Activated naive CD4-positive, alpha-beta T cell treated with anti-CD3 and anti-CD28 coated beads for 36 hours (primary cell): ENCODE measurements around the gene NLRX1. TPM values are rescaled to one million over a fixed set of nuclear protein-coding genes. Genes with fewer than 3 reads are reported as not detected.
"Not testable (repeated sequence)": the region's sequence is repeated elsewhere in the genome, so short reads cannot be mapped to it uniquely, and the experiment has no call there.

Source experiments
- CTCF ChIA-PET: fragments of 350-600 bp; sonication (Branson Sonifier 250); formaldehyde crosslinking; loops from one replicate; lab custom pipeline; 2021; ENCODE audit warnings: antibody characterized with exemption; lab: Charles Lee
- DNase-seq: peaks from one replicate; pipeline ENCODE4 v3.0.0-alpha.2; 2020
- H3K27ac Mint-ChIP-seq: one replicate; pipeline ENCODE4 v1.8.0; 2021; ENCODE audit warnings: mild to moderate bottlenecking, mixed read lengths
- H3K27me3 Mint-ChIP-seq: one replicate; pipeline ENCODE4 v1.8.0; 2021; ENCODE audit warnings: low read depth, mixed read lengths
- H3K36me3 Mint-ChIP-seq: one replicate; pipeline ENCODE4 v1.8.0; 2021; ENCODE audit warnings: low read depth, mixed read lengths
- H3K4me1 Mint-ChIP-seq: one replicate; pipeline ENCODE4 v1.8.0; 2021; ENCODE audit warnings: low read depth, mixed read lengths
- H3K4me3 Mint-ChIP-seq: one replicate; pipeline ENCODE4 v1.8.0; 2021; ENCODE audit warnings: mild to moderate bottlenecking, moderate library complexity, mixed read lengths
- H3K9me3 Mint-ChIP-seq: one replicate; pipeline ENCODE4 v1.8.0; 2021; ENCODE audit warnings: mixed read lengths
- intact Hi-C: fragments of 100-400 bp; cut with micrococcal nuclease; formaldehyde crosslinking; loops from one replicate; pipeline ENCODE4 v1.15.1; 2023
- total RNA-seq, 2 experiments: library from RNA; stranded (reverse); gene quantifications; one replicate each; pipeline ENCODE4 v1.2.3, GENCODE V29; 2021

The NLRX1 gene
- total RNA-seq, 2 experiments from 2014 or later, result 20.8 to 22.2 TPM

GRCh38 chr11:119223856-119224255, 55.3 kb downstream of the NLRX1 start:
- Mint-ChIP-seq H3K27ac (no peak overlapping the region), H3K4me1 (peaks cover 63% of the 10 kb centered on the region), H3K36me3 (peaks cover 6% of the 10 kb centered on the region), H3K9me3 (no peaks in the 10 kb centered on the region), H3K27me3 (no peaks in the 10 kb centered on the region), H3K4me3 (no peak overlapping the region)
- DNase-seq, result no peak
- intact Hi-C loops, result no loop called here
- CTCF ChIA-PET, result interaction anchor here (0.5 kb wide), 1 partner anchor 66 kb away, joined by 4 read pairs; no protein-coding TSS in a partner anchor

GRCh38 chr11:119228535-119229287, 60.2 kb downstream of the NLRX1 start:
- intact Hi-C loops, DNase-seq, H3K9me3 Mint-ChIP-seq, H3K27me3 Mint-ChIP-seq: not testable (repeated sequence)
- Mint-ChIP-seq H3K27ac (peak overlapping the region; percentile 30), H3K4me1 (peaks cover 57% of the 10 kb centered on the region), H3K4me3 (peak overlapping the region; percentile 3), H3K36me3 (peaks cover 16% of the 10 kb centered on the region)
- CTCF ChIA-PET, result interaction anchor here (0.6 to 1.0 kb wide), 2 partner anchors 22 to 93 kb away, joined by 3 to 5 read pairs; no protein-coding TSS in a partner anchor

- intact Hi-C loops, result no loop called here
- H3K36me3 Mint-ChIP-seq, result peaks cover 16% of the 10 kb centered on the region
Observed at GRCh38 chr11:119229288-119229672, 60.8 kb downstream of the NLRX1 start.

GRCh38 chr11:119229741-119230140, 61.2 kb downstream of the NLRX1 start:
- Mint-ChIP-seq H3K9me3 (no peaks in the 10 kb centered on the region), H3K4me3 (no peak overlapping the region), H3K27ac (no peak overlapping the region), H3K27me3 (no peaks in the 10 kb centered on the region), H3K4me1 (peaks cover 47% of the 10 kb centered on the region), H3K36me3 (peaks cover 14% of the 10 kb centered on the region)
- CTCF ChIA-PET, result interaction anchor here (0.6 to 1.0 kb wide), 3 partner anchors 12 to 92 kb away, joined by 3 read pairs; no protein-coding TSS in a partner anchor
- DNase-seq, result no peak
- intact Hi-C loops, result no loop called here

More at GRCh38 chr11:119229288-119229672, 60.8 kb downstream of the NLRX1 start:
- Mint-ChIP-seq H3K9me3 (no peaks in the 10 kb centered on the region), H3K27me3 (no peaks in the 10 kb centered on the region), H3K4me3 (no peak overlapping the region), H3K4me1 (peaks cover 51% of the 10 kb centered on the region), H3K27ac (peak overlapping the region; percentile 30)
- DNase-seq, result no peak
- CTCF ChIA-PET, result interaction anchor here (0.6 to 1.0 kb wide), 3 partner anchors 12 to 92 kb away, joined by 3 read pairs; no protein-coding TSS in a partner anchor

Other genes starting within 250 kb of the NLRX1 start
- gene BCL9L, start 242.8 kb upstream of the NLRX1 start, total RNA-seq, result 10 to 100 TPM; 33.3 to 36.1 TPM
- under 1 TPM; 0.25 to 0.45 TPM for gene UPK2, start 212.4 kb upstream of the NLRX1 start, total RNA-seq
- not detected for gene FOXR1, start 197.0 kb upstream of the NLRX1 start, total RNA-seq
- gene CENATAC, start 170.6 kb upstream of the NLRX1 start, total RNA-seq, result 10 to 100 TPM; 17.4 to 18.0 TPM
- 1,000 to 10,000 TPM; 2,183 to 2,206 TPM for gene RPS25, start 150.4 kb upstream of the NLRX1 start, total RNA-seq
- gene TRAPPC4, start 150.0 kb upstream of the NLRX1 start, total RNA-seq, result 10 to 100 TPM; 66.4 to 69.9 TPM
- gene SLC37A4, start 137.8 kb upstream of the NLRX1 start, total RNA-seq, result 10 to 100 TPM; 28.3 to 30.3 TPM
- 100 to 1,000 TPM; 108 to 116 TPM for gene HYOU1, start 111.5 kb upstream of the NLRX1 start, total RNA-seq
- 10 to 100 TPM; 16.9 to 19.5 TPM for gene VPS11, start 100.9 kb upstream of the NLRX1 start, total RNA-seq
- gene HMBS, start 83.8 kb upstream of the NLRX1 start, total RNA-seq, result 10 to 100 TPM; 27.9 to 29.4 TPM
- gene DPAGT1, start 66.9 kb upstream of the NLRX1 start, total RNA-seq, result 10 to 100 TPM; 52.2 to 53.1 TPM
- 10 to 100 TPM; 20.1 to 20.8 TPM for gene C2CD2L, start 61.4 kb upstream of the NLRX1 start, total RNA-seq
- gene HINFP, start 47.1 kb upstream of the NLRX1 start, total RNA-seq, result 10 to 100 TPM; 24.5 to 25.2 TPM
- gene ABCG4, start 19.7 kb upstream of the NLRX1 start, total RNA-seq, result under 1 TPM; 0.12 to 0.31 TPM
- not detected for gene NHERF4, start 16.8 kb downstream of the NLRX1 start, total RNA-seq
- 10 to 100 TPM; 25.3 to 25.7 TPM for gene CBL, start 37.6 kb downstream of the NLRX1 start, total RNA-seq
- 1 to 10 TPM; 8.0 to 8.4 TPM for gene MCAM, start 148.4 kb downstream of the NLRX1 start, total RNA-seq
- gene RNF26, start 165.8 kb downstream of the NLRX1 start, total RNA-seq, result 10 to 100 TPM; 46.1 to 47.0 TPM
- gene C1QTNF5, start 172.2 kb downstream of the NLRX1 start, total RNA-seq, result not detected
- gene MFRP, start 178.0 kb downstream of the NLRX1 start, total RNA-seq, result not detected
- under 1 TPM; 0.35 to 0.57 TPM for gene USP2, start 213.0 kb downstream of the NLRX1 start, total RNA-seq